H9 (cell line): ENCODE data around the gene UTS2. TPM values are rescaled to one million over a fixed set of nuclear protein-coding genes. Genes with fewer than 3 reads are reported as not detected.

Experiments
- DNase-seq: peaks from one replicate; pipeline ENCODE4 v3.0.0-alpha.2; 2017
- H2AFZ ChIP-seq: one replicate; pipeline ENCODE4 v1.6.1; 2013; ENCODE audit warnings: mild to moderate bottlenecking, low read length, control low read depth, moderate library complexity
- H2AK5ac ChIP-seq: 2 replicates; pipeline ENCODE4 v1.6.1; 2013; ENCODE audit warnings: low read length, control low read depth, mixed read lengths; ENCODE audit not compliant: insufficient read length
- H2BK120ac ChIP-seq: one replicate; pipeline ENCODE4 v1.6.1; 2013; ENCODE audit warnings: low read depth, mild to moderate bottlenecking, low read length, control low read depth, inconsistent platforms; ENCODE audit not compliant: poor library complexity, severe bottlenecking
- H2BK12ac ChIP-seq: 2 replicates; pipeline ENCODE4 v1.6.1; 2013; ENCODE audit warnings: low read length, control low read depth, mixed read lengths, low read depth; ENCODE audit not compliant: insufficient read length
- H2BK15ac ChIP-seq: 2 replicates; pipeline ENCODE4 v1.6.1; 2013; ENCODE audit warnings: low read depth, low read length, control low read depth
- H2BK20ac ChIP-seq: one replicate; pipeline ENCODE4 v1.6.1; 2013; ENCODE audit warnings: low read depth, mild to moderate bottlenecking, low read length, control low read depth, inconsistent platforms; ENCODE audit not compliant: poor library complexity, severe bottlenecking
- H2BK5ac ChIP-seq: 2 replicates; pipeline ENCODE4 v1.6.1; 2013; ENCODE audit warnings: low read length, control low read depth, mixed read lengths; ENCODE audit not compliant: insufficient read length
- H3K14ac ChIP-seq: 2 replicates; pipeline ENCODE4 v1.6.1; 2013; ENCODE audit warnings: low read length, control low read depth; ENCODE audit not compliant: insufficient read depth
- H3K18ac ChIP-seq: 2 replicates; pipeline ENCODE4 v1.6.1; 2013; ENCODE audit warnings: low read depth, mild to moderate bottlenecking, mixed read lengths, low read length, control low read depth; ENCODE audit not compliant: insufficient read length
- H3K23ac ChIP-seq: 2 replicates; pipeline ENCODE4 v1.6.1; 2013; ENCODE audit warnings: low read length, control low read depth, mixed read lengths, low read depth; ENCODE audit not compliant: insufficient read length
- H3K23me2 ChIP-seq: 2 replicates; pipeline ENCODE4 v1.6.1; 2013; ENCODE audit warnings: low read depth, mild to moderate bottlenecking, mixed read lengths, low read length, control low read depth; ENCODE audit not compliant: insufficient read length, poor library complexity, severe bottlenecking
- H3K27ac ChIP-seq: 2 replicates; pipeline ENCODE4 v1.5.1; 2013; ENCODE audit warnings: low read length, control low read depth, mixed read lengths, low read depth; ENCODE audit not compliant: insufficient read length
- H3K27me3 ChIP-seq: 2 replicates; pipeline ENCODE4 v1.6.1; 2013; ENCODE audit warnings: low read length, control low read depth, inconsistent platforms; ENCODE audit not compliant: insufficient read depth
- H3K4ac ChIP-seq: 2 replicates; pipeline ENCODE4 v1.6.1; 2013; ENCODE audit warnings: low read depth, mild to moderate bottlenecking, control low read depth, inconsistent platforms, low read length, moderate library complexity
- H3K4me1 ChIP-seq: 2 replicates; pipeline ENCODE4 v1.6.1; 2013; ENCODE audit warnings: low read length, control low read depth, inconsistent platforms; ENCODE audit not compliant: insufficient read depth
- H3K4me2 ChIP-seq: 2 replicates; pipeline ENCODE4 v1.6.1; 2013; ENCODE audit warnings: low read length, control low read depth, mixed read lengths; ENCODE audit not compliant: insufficient read length, insufficient read depth
- H3K56ac ChIP-seq: 2 replicates; pipeline ENCODE4 v1.6.1; 2013; ENCODE audit warnings: low read depth, mild to moderate bottlenecking, mixed read lengths, low read length, control low read depth; ENCODE audit not compliant: insufficient read length
- H3K79me1 ChIP-seq: 2 replicates; pipeline ENCODE4 v1.6.1; 2013; ENCODE audit warnings: low read depth, mild to moderate bottlenecking, moderate library complexity, low read length, control low read depth, inconsistent platforms; ENCODE audit not compliant: insufficient read depth, poor library complexity, severe bottlenecking
- H3K79me2 ChIP-seq: 2 replicates; pipeline ENCODE4 v1.6.1; 2013; ENCODE audit warnings: low read length, control low read depth, inconsistent platforms; ENCODE audit not compliant: insufficient read depth
- H3K9ac ChIP-seq: 2 replicates; pipeline ENCODE4 v1.6.1; 2013; ENCODE audit warnings: low read length, control low read depth, mixed read lengths; ENCODE audit not compliant: insufficient read length; ENCODE audit errors: extremely low read depth
- H3K9me3 ChIP-seq: one replicate; pipeline ENCODE4 v1.6.1; 2013; ENCODE audit warnings: low read depth, low read length, inconsistent platforms; ENCODE audit not compliant: control insufficient read depth
- H3T11ph ChIP-seq: one replicate; pipeline ENCODE4 v1.6.1; 2013; ENCODE audit warnings: mild to moderate bottlenecking, low read length, control low read depth, inconsistent platforms
- H4K20me1 ChIP-seq: one replicate; pipeline ENCODE4 v1.6.1; 2013; ENCODE audit not compliant: control insufficient read depth, insufficient read length, insufficient read depth
- H4K5ac ChIP-seq: 2 replicates; pipeline ENCODE4 v1.6.1; 2013; ENCODE audit warnings: low read depth, mild to moderate bottlenecking, mixed read lengths, low read length, control low read depth; ENCODE audit not compliant: insufficient read length
- H4K8ac ChIP-seq: replicated peaks from 2 replicates; pipeline ENCODE4 v1.6.1; 2013; ENCODE audit warnings: low read length, control low read depth, mixed read lengths, low read depth; ENCODE audit not compliant: insufficient read length
- H4K91ac ChIP-seq: 2 replicates; pipeline ENCODE4 v1.6.1; 2013; ENCODE audit warnings: low read depth, mild to moderate bottlenecking, moderate library complexity, mixed read lengths, low read length, control low read depth; ENCODE audit not compliant: insufficient read length
- H3K27ac Mint-ChIP-seq, 3 experiments: 2 replicates in 2 of 3; 3 replicates in 1 of 3; pipeline ENCODE4 v1.8.0; 2020 to 2021; ENCODE audit warnings: mixed read lengths in 3 of 3, mild to moderate bottlenecking in 1 of 3, moderate library complexity in 1 of 3
- H3K27me3 Mint-ChIP-seq: 2 replicates; pipeline ENCODE4 v1.8.0; 2021; ENCODE audit warnings: low read depth, mild to moderate bottlenecking, moderate library complexity, mixed read lengths
- H3K36me3 Mint-ChIP-seq, 3 experiments: 2 replicates in 2 of 3; 3 replicates in 1 of 3; pipeline ENCODE4 v1.8.0; 2020 to 2021; ENCODE audit warnings: low read depth in 3 of 3, mixed read lengths in 3 of 3; ENCODE audit not compliant: insufficient read depth in 1 of 3
- H3K4me1 Mint-ChIP-seq, 2 experiments: 2 replicates each; pipeline ENCODE4 v1.8.0; 2020; ENCODE audit warnings: mixed read lengths in 2 of 2
- H3K4me3 Mint-ChIP-seq, 2 experiments: 2 replicates in 1 of 2; 3 replicates in 1 of 2; pipeline ENCODE4 v1.8.0; 2020 to 2021; ENCODE audit warnings: mild to moderate bottlenecking in 2 of 2, mixed read lengths in 2 of 2, moderate library complexity in 1 of 2
- H3K9me3 Mint-ChIP-seq, 2 experiments: 2 replicates in 1 of 2; 3 replicates in 1 of 2; pipeline ENCODE4 v1.8.0; 2020; ENCODE audit warnings: mild to moderate bottlenecking in 2 of 2, mixed read lengths in 2 of 2, moderate library complexity in 1 of 2
- CTCF ChIP-seq: fragments of 200-600 bp; sonication (generic); conservative IDR thresholded peaks from 3 replicates; pipeline ENCODE4 v1.8.0; 2021; ENCODE audit warnings: antibody characterized with exemption, mild to moderate bottlenecking
- WGBS: extraction: QIAGEN DNeasy Blood & Tissue Kit; methylation state at CpG from one replicate; pipeline ENCODE4 v1.1.7; 2013; ENCODE audit warnings: missing lambda C conversion rate, low lambda C conversion rate, mixed read lengths; ENCODE audit not compliant: insufficient read length; ENCODE audit errors: extremely low coverage; 5-methylcytosine and 5-hydroxymethylcytosine counted together
- total RNA-seq: library from RNA; stranded (reverse); gene quantifications from 2 replicates; pipeline ENCODE4 v1.2.1, GENCODE V29; 2021

The UTS2 gene
- total RNA-seq, 1 experiment from 2014 or later, result not detected

DNA sequence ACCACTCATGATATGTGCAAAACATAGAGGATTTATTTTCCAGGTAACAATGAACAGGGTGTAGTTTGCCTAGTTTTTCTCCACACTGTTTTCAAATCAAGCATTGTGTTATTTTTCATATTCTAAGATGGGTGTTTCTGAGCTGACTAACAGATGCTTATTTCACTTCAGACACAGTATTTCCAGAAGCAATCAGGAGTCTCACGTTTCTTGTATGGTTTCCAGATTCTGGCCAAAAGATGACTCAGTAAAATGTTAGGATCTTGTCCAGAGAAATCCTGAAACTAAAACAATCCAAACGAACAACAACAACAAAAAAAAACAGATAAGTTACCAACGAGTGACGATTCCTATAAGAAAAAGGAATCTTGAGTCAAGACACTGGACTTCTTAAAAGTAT, 5.3 kb downstream of the UTS2 start:
- Histone ChIP-seq H3K4ac (no peak overlapping the region), H4K5ac (no peak overlapping the region), H2BK20ac (no peak overlapping the region), H3K4me2 (no peak overlapping the region), H3K79me2 (no peaks in the 10 kb centered on the region), H3K27ac (no peak overlapping the region), H4K20me1 (no peaks in the 10 kb centered on the region), H3K14ac (no peak overlapping the region), H2AFZ (no peak overlapping the region), H3K23ac (no peak overlapping the region), H3K79me1 (no peaks in the 10 kb centered on the region), H3K9ac (no peak overlapping the region), H2BK5ac (no peak overlapping the region), H3K4me1 (no peaks in the 10 kb centered on the region), H3T11ph (no peak overlapping the region), H3K27me3 (no peaks in the 10 kb centered on the region), H3K18ac (no peak overlapping the region), H3K56ac (no peak overlapping the region), H4K91ac (no peak overlapping the region), H2BK120ac (no peak overlapping the region), H4K8ac (no peak overlapping the region), H3K23me2 (no peaks in the 10 kb centered on the region), H2BK15ac (no peak overlapping the region), H2AK5ac (no peak overlapping the region), H3K9me3 (no peaks in the 10 kb centered on the region), H2BK12ac (no peak overlapping the region)
- Mint-ChIP-seq H3K27me3 (peaks cover 5% of the 10 kb centered on the region), H3K36me3 (no peaks in the 10 kb centered on the region), H3K27ac (no peak overlapping the region), H3K4me3 (no peak overlapping the region), H3K9me3 (no peaks in the 10 kb centered on the region), H3K4me1 (peaks cover 2% of the 10 kb centered on the region in 2 experiments)
- DNase-seq, result no peak
- no CpG with 5 or more reads among the region's 4 CpGs for whole genome bisulfite sequencing
- TF ChIP-seq CTCF, result no peak
